ENCODE measurements around the gene ANAPC13.

ANAPC13 gene, protein sequence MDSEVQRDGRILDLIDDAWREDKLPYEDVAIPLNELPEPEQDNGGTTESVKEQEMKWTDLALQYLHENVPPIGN

DNA sequence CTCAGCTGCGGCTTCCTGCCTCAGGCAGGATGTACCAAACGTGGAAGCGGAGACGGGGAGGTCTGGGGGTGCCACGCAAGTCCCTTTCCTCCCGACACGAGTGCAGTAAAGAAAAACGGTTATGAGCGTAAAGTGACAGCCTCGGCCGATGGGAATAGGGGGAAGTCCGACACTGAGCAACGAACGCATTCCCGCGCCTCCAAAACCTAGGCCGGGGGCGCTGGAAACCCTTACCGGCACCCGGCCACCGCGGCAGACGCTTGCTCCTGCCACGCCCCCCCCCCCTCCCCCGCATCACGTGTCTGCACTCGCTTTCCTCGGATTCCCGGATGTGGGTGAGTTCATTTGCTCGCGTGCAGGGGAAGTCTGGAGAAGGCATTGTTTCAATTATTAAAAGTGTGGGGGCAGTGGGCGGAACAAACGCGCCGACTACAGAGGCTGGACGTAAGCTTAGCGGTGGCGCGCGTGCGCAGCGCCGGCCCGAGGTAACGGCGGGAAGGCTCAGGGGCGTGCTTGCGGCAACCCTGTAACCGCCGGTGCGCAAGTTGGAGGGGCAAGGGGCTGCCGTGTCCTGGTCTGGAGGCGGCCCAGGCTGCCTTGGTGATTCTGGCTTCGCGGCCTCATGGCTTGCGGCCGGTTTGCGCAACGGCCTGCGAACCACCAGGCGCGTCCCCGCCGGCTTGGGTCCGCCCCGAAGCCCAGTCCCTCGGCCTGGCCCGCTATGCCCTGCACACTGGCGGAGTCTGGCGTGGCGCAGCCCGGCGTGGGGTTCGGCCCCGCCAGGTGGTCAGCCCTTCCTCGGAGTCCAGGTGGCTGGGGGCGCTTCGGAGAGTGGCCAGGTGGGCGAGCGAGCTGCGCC, at the start of gene ANAPC13, which contains the start of gene CEP63:
Gene ANAPC13, minus strand, starts transcription at position 268 of the 859 bp plus-strand sequence. CDS start 3,081 bp downstream, outside the sequence.
Gene CEP63, plus strand, starts transcription at position 340 of the 859 bp plus-strand sequence. CDS start 9,264 bp downstream, outside the sequence.
- DNase-seq (ENCODE audit: low read depth) = peak; percentile 99
- TF ChIP-seq, protein P1, sequence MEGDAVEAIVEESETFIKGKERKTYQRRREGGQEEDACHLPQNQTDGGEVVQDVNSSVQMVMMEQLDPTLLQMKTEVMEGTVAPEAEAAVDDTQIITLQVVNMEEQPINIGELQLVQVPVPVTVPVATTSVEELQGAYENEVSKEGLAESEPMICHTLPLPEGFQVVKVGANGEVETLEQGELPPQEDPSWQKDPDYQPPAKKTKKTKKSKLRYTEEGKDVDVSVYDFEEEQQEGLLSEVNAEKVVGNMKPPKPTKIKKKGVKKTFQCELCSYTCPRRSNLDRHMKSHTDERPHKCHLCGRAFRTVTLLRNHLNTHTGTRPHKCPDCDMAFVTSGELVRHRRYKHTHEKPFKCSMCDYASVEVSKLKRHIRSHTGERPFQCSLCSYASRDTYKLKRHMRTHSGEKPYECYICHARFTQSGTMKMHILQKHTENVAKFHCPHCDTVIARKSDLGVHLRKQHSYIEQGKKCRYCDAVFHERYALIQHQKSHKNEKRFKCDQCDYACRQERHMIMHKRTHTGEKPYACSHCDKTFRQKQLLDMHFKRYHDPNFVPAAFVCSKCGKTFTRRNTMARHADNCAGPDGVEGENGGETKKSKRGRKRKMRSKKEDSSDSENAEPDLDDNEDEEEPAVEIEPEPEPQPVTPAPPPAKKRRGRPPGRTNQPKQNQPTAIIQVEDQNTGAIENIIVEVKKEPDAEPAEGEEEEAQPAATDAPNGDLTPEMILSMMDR (IDR thresholded peaks at IDR 0.05; ENCODE audit: low read length, missing control alignments) = no peak
- H3K4me3 ChIP-seq (replicated peaks; ENCODE audit: low read depth, low read length) = peak within 1 kb of the TSS; percentile 91

DNA sequence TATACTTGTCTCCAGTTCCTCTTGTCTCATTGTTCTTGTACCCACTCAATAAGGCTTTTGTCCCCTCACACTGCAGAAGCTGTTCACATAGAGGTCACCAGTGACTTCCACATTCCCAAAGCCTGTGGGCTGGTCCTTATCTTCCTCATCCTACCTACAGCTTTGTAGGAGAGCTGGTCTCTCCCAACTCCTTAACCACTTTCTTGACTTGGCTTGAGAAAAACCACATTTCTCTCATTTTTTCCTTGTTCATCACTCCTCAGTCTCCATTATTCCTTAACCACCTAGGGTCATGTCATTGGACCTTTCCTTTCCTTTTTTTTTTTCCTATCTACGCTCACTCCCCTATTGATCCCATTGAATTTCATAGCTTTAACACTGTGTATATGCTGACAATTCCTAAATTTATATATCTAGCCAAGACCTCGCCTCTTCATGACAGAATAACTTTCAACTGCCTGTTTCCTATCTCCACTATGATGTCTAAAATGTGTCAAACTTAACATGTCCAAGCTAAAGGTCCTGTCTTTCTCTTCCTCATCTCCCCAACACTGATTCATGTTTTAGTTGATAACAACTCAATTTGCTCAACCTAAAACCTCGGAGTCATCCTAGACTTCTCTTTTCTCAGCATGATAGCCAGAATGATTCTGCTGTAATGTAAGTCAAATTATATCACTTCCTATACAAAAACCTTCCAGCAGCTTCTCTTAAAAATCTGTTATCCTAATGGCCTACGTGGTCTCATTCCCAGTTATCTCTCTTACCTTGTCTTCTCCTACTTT, 49.6 kb upstream of the ANAPC13 start:
- DNase-seq (ENCODE audit: low read depth) = no peak
- TF ChIP-seq, protein P1 (IDR thresholded peaks at IDR 0.05; ENCODE audit: low read length, missing control alignments) = no peak

DNA sequence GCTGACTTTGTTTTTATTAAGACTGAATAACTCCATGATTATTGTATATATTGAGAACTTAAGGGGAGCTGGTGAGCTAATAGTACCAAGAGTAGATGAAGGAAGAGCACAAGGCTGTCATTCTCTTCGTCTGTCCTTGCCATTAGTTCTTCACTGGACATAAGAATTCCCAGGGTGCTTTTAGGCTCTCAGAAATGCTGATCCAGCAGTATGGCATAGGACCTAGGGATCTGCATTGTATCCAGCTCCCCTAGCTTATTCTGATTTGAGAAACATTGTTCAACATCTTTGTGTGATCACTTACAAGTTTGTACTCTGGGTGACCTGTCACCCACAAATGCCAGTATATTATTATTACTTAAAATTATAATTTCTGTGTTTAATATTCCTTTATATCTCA, 47.7 kb upstream of the ANAPC13 start:
- DNase-seq (ENCODE audit: low read depth) = no peak
- no peak overlapping the region for H3K4me3 ChIP-seq (replicated peaks; ENCODE audit: low read depth, low read length)
- TF ChIP-seq, protein P1 (IDR thresholded peaks at IDR 0.05; ENCODE audit: low read length, missing control alignments) = no peak

More for the DNA sequence above, 49.6 kb upstream of the ANAPC13 start:
- H3K4me3 ChIP-seq (replicated peaks; ENCODE audit: low read depth, low read length) = no peak overlapping the region

DNA sequence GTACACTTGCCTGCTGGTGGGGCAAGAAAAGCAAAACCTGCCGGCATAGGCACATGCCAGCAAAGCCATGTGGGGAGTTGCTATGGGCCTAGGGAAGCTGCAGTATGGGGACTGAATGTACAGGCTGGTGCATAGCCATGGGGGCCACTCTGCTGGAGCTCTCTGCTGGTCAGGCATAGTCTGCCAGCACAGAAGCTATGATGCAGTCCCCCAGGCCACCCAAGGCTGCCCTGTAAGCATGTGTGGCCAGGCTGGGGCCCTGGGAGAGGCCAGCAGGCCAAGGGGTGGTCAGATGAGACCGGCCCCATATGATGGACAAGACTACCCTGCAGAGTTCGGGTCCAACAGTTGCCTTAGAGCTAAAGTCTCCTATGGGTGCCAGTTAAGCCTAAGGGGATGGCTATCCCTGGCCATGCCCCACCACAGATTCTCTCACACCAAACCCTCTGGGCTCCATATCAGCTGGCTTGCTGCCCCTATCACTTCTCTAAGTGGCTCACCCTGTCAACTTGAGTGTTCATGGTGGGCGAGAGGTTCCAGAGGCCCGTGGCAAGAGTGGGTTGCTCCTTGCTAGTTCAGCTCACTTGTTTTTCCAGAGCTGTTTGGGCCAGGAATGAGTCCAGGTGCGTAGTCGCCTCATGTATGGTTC, 41.9 kb upstream of the ANAPC13 start:
- DNase-seq (ENCODE audit: low read depth) = no peak

DNA sequence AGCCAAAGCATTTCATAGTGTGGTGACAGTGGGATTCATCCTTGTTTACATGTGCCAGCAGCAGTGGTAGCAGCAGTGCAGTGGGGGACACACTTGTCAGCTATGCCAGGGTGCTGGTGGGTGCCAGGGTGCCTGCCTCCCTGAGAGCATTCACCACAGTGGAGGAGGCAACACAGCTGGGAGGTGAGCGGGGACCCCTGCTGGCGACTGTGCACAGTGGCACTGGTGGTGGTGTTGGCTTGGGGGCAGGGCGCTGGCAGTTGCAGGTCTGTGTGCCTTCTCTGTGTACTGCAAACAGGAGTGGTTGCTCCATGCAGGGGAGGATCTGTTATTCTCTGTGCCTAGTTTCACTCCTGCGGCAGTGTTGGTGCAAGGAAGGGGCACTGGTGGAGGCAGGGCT, 41.3 kb upstream of the ANAPC13 start:
- DNase-seq (ENCODE audit: low read depth) = no peak
- TF ChIP-seq, protein P1 (IDR thresholded peaks at IDR 0.05; ENCODE audit: low read length, missing control alignments) = peak; percentile 24
- no peak overlapping the region for H3K4me3 ChIP-seq (replicated peaks; ENCODE audit: low read depth, low read length)

More for the DNA sequence above, 41.9 kb upstream of the ANAPC13 start:
- TF ChIP-seq, protein P1 (IDR thresholded peaks at IDR 0.05; ENCODE audit: low read length, missing control alignments) = no peak
- no peak overlapping the region for H3K4me3 ChIP-seq (replicated peaks; ENCODE audit: low read depth, low read length)

DNA sequence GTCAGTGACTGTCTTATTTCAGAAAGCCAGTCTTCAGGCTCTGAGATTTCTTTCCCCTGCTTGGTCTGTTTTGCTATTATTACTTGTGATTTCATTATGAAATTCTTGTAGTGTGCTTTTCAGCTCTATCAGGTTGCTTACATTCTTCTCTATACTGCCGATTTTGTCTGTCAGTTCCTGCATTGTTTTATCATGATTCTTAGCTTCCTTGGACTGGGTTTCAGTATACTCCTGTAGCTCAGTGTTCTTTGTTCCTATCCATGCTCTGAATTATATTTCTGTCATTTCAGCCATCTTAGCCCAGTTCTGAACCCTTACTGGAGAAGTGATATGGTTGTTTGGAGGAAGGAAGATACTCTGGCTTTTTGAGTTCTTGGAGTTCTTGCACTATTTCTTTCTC, 40.5 kb upstream of the ANAPC13 start:
- TF ChIP-seq, protein P1 (IDR thresholded peaks at IDR 0.05; ENCODE audit: low read length, missing control alignments) = no peak
- no peak for DNase-seq (ENCODE audit: low read depth)
- H3K4me3 ChIP-seq (replicated peaks; ENCODE audit: low read depth, low read length) = no peak overlapping the region

Data from fibroblast of pulmonary artery (primary cell).